Lower leg skin (tissue), 4 donors: ENCODE results near the gene SDCBP2. TPM values are rescaled to one million over a fixed set of nuclear protein-coding genes. Genes with fewer than 3 reads are reported as not detected.

Source experiments
- DNase-seq, 2 donors: peaks; one replicate each; pipeline ENCODE4 v3.0.0-alpha.2; 2019; ENCODE audit warnings: low spot score in 2 of 2
- H3K4me3 ChIP-seq: fragments of 200-600 bp; sonication (generic); 2 replicates; pipeline ENCODE4 v1.5.1; 2017; ENCODE audit warnings: mild to moderate bottlenecking, low read depth; ENCODE audit not compliant: poor library complexity, severe bottlenecking
- CTCF ChIP-seq, 3 donors: fragments of 450-650 bp; IDR thresholded peaks; one replicate each; pipeline ENCODE4 v1.5.1; 2016; ENCODE audit warnings: antibody characterized with exemption in 3 of 3, mild to moderate bottlenecking in 3 of 3, moderate library complexity in 2 of 3
- POLR2A ChIP-seq, 2 donors: fragments of 450-650 bp; IDR thresholded peaks; one replicate each; pipeline ENCODE4 v1.6.1; 2016 to 2017; ENCODE audit warnings: antibody characterized with exemption in 2 of 2, mild to moderate bottlenecking in 1 of 2, moderate library complexity in 1 of 2
- WGBS, 2 donors: methylation state at CpG; one replicate each; pipeline ENCODE4 v1.1.5; 2018; 5-methylcytosine and 5-hydroxymethylcytosine counted together
- intact Hi-C: fragments of 100-400 bp; cut with DNase I; formaldehyde crosslinking; loops from one replicate; pipeline ENCODE4 v1.15.0; 2023; ENCODE audit warnings: low total_unique reads
- total RNA-seq, 4 donors: library from RNA; depleted of rRNA; stranded (reverse); fragments of >200 nt; gene quantifications; one replicate each; pipeline ENCODE4 v1.1.0, GENCODE V29; 2016

Gene SDCBP2
- total RNA-seq, 4 donors from 2014 or later: 141 to 206 (median 181) TPM

- DNase-seq: no peak
- 82 to 84% methylated on average over 2 of the region's 2 CpGs for WGBS, 2 donors
- no peak overlapping the region for H3K4me3 ChIP-seq
- TF ChIP-seq CTCF (IDR thresholded peaks at IDR 0.05): no peak
- TF ChIP-seq POLR2A (IDR thresholded peaks at IDR 0.05): no peak
- intact Hi-C loops: no loop called here
Measured at GRCh38 chr20:1364106-1364505, 35.2 kb upstream of the SDCBP2 start.

- intact Hi-C loops: no loop called here
- H3K4me3 ChIP-seq: no peak overlapping the region
- no peak for DNase-seq
- 83 to 91% methylated on average over 5 of the region's 5 CpGs for WGBS, 2 donors
- no peak for TF ChIP-seq POLR2A (IDR thresholded peaks at IDR 0.05)
- no peak for TF ChIP-seq CTCF (IDR thresholded peaks at IDR 0.05)
Measured at GRCh38 chr20:1363522-1363921, 34.6 kb upstream of the SDCBP2 start.

GRCh38 chr20:1362484-1362883 is 33.5 kb upstream of the SDCBP2 start:
- H3K4me3 ChIP-seq: no peak overlapping the region
- DNase-seq: no peak
- 87 to 92% methylated on average over 2 of the region's 2 CpGs for WGBS, 2 donors
- TF ChIP-seq POLR2A (IDR thresholded peaks at IDR 0.05) (no peak), CTCF (IDR thresholded peaks at IDR 0.05) (no peak)
- intact Hi-C loops: no loop called here

GRCh38 chr20:1360094-1360846 is 31.3 kb upstream of the SDCBP2 start:
- 75 to 83% methylated on average over 7 of the region's 7 CpGs for WGBS, 2 donors
- no peak overlapping the region for H3K4me3 ChIP-seq
- no peak for TF ChIP-seq CTCF (IDR thresholded peaks at IDR 0.05)
- TF ChIP-seq POLR2A (IDR thresholded peaks at IDR 0.05): no peak
- no peak for DNase-seq
- intact Hi-C loops: no loop called here

GRCh38 chr20:1357921-1358671 is 29.2 kb upstream of the SDCBP2 start:
- WGBS, 2 donors: 91 to 92% methylated on average over 9 of the region's 9 CpGs
- intact Hi-C loops: no loop called here

More at GRCh38 chr20:1357921-1358671, 29.2 kb upstream of the SDCBP2 start:
- DNase-seq: peak in 1 of 2 donors; percentile 46
- no peak overlapping the region for H3K4me3 ChIP-seq
- no peak for TF ChIP-seq POLR2A (IDR thresholded peaks at IDR 0.05)
- no peak for TF ChIP-seq CTCF (IDR thresholded peaks at IDR 0.05)
